Measurements from ENCODE around the gene SLC39A11. TPM values are rescaled to one million over a fixed set of nuclear protein-coding genes. Genes with fewer than 3 reads are reported as not detected.

The SLC39A11 gene
- total RNA-seq, 4 donors from 2014 or later = 23.0 to 30.9 (median 27.6) TPM

GRCh38 chr17:72677714-72678390 lies 414.6 kb downstream of the SLC39A11 start:
- H3K4me1 ChIP-seq = peaks cover 0 to 3% (median 1%) of the 10 kb centered on the region in 3 donors
- H3K36me3 ChIP-seq = no peaks in the 10 kb centered on the region
- no peaks in the 10 kb centered on the region for H3K9me3 ChIP-seq
- TF ChIP-seq POLR2A (IDR thresholded peaks at IDR 0.05) (no peak), CTCF (IDR thresholded peaks at IDR 0.05) (no peak)
- intact Hi-C loops (cut with DNase I) = no loop called here
- no peak overlapping the region for H3K4me3 ChIP-seq
- no peak overlapping the region for H3K27ac ChIP-seq
- DNase-seq = no peak
- H3K27me3 ChIP-seq = no peaks in the 10 kb centered on the region
- 81 to 87% methylated on average over 12 of the region's 12 CpGs for WGBS, 2 donors

- H3K9me3 ChIP-seq = no peaks in the 10 kb centered on the region
- no peak overlapping the region for H3K4me3 ChIP-seq
- intact Hi-C loops (cut with DNase I) = no loop called here
- H3K27me3 ChIP-seq = no peaks in the 10 kb centered on the region
- no peaks in the 10 kb centered on the region for H3K4me1 ChIP-seq
- H3K36me3 ChIP-seq = no peaks in the 10 kb centered on the region
- no peak overlapping the region for H3K27ac ChIP-seq
- TF ChIP-seq CTCF (IDR thresholded peaks at IDR 0.05) = no peak
- no peak for TF ChIP-seq POLR2A (IDR thresholded peaks at IDR 0.05)
- no peak for DNase-seq
- WGBS, 2 donors = 90 to 100% methylated on average over 2 of the region's 2 CpGs
These were observed 415.4 kb downstream of the SLC39A11 start for GRCh38 chr17:72677108-72677507.

GRCh38 chr17:72672729-72673128 lies 419.8 kb downstream of the SLC39A11 start:
- Histone ChIP-seq H3K4me1 (no peaks in the 10 kb centered on the region), H3K4me3 (no peak overlapping the region), H3K36me3 (no peaks in the 10 kb centered on the region), H3K27ac (no peak overlapping the region), H3K27me3 (no peaks in the 10 kb centered on the region), H3K9me3 (no peaks in the 10 kb centered on the region)
- intact Hi-C loops (cut with DNase I) = no loop called here
- DNase-seq = no peak
- no peak for TF ChIP-seq CTCF (IDR thresholded peaks at IDR 0.05)
- TF ChIP-seq POLR2A (IDR thresholded peaks at IDR 0.05) = no peak
- WGBS, 2 donors = 89 to 95% methylated on average over 4 of the region's 4 CpGs

GRCh38 chr17:72671016-72671415 lies 421.5 kb downstream of the SLC39A11 start:
- intact Hi-C loops (cut with DNase I) = no loop called here

More at GRCh38 chr17:72671016-72671415, 421.5 kb downstream of the SLC39A11 start:
- no peak overlapping the region for H3K27ac ChIP-seq
- peaks cover 6 to 12% (median 6%) of the 10 kb centered on the region in 3 donors for H3K4me1 ChIP-seq
- TF ChIP-seq CTCF (IDR thresholded peaks at IDR 0.05) (no peak), POLR2A (IDR thresholded peaks at IDR 0.05) (no peak)
- DNase-seq = no peak
- H3K27me3 ChIP-seq = no peaks in the 10 kb centered on the region
- H3K4me3 ChIP-seq = no peak overlapping the region
- H3K36me3 ChIP-seq = no peaks in the 10 kb centered on the region
- no peaks in the 10 kb centered on the region for H3K9me3 ChIP-seq

Data from esophagus squamous epithelium (tissue), 5 donors.